IMR-90 (cell line): ENCODE measurements around the gene SNRPD2. TPM values are rescaled to one million over a fixed set of nuclear protein-coding genes. Genes with fewer than 3 reads are reported as not detected.

Source experiments
- ATAC-seq: fragments of 200-7000 bp; cut with Tn5 transposase; 2 replicates; pipeline ENCODE4 v1.9.1; 2020; ENCODE audit warnings: low read depth, mild to moderate bottlenecking, moderate library complexity
- BruUV-seq: library from RNA; stranded (reverse); fragments of 400-500 nt; replicated peaks from 2 replicates; lab custom pipeline; 2021; lab: Mats Ljungman, UMichigan
- CTCF ChIA-PET: fragments of 300-600 bp; formaldehyde crosslinking; extraction: SDS; loops from one replicate; lab custom pipeline; 2021; ENCODE audit warnings: antibody characterized with exemption; lab: Yijun Ruan, JAX
- POLR2A ChIA-PET: fragments of 300-600 bp; sonication (Branson Sonifier 250); formaldehyde crosslinking; loops from one replicate; lab custom pipeline; 2022; ENCODE audit warnings: antibody characterized with exemption; ENCODE audit not compliant: unreplicated experiment; lab: Charles Lee
- DNase-seq: peaks from one replicate; pipeline ENCODE4 v3.0.0; 2013
- H2AFZ ChIP-seq: replicated peaks from 2 replicates; pipeline ENCODE3; 2013; ENCODE audit warnings: low read length, mild to moderate bottlenecking; ENCODE audit not compliant: poor library complexity
- H2AK5ac ChIP-seq: 2 replicates; pipeline ENCODE4 v1.6.1; 2013; ENCODE audit warnings: low read depth, low read length, inconsistent platforms
- H2AK9ac ChIP-seq: replicated peaks from 2 replicates; pipeline ENCODE3; 2013; ENCODE audit warnings: mild to moderate bottlenecking, low read depth, low read length, moderate library complexity; ENCODE audit not compliant: poor library complexity
- H2BK120ac ChIP-seq: 2 replicates; pipeline ENCODE4 v1.6.1; 2013; ENCODE audit warnings: low read depth, low read length, inconsistent platforms
- H2BK15ac ChIP-seq: 3 replicates; pipeline ENCODE4 v1.6.1; 2013; ENCODE audit warnings: low read depth, low read length, inconsistent platforms
- H2BK20ac ChIP-seq: 2 replicates; pipeline ENCODE4 v1.6.1; 2013; ENCODE audit warnings: low read depth, mild to moderate bottlenecking, inconsistent platforms, low read length, moderate library complexity
- H2BK5ac ChIP-seq: 2 replicates; pipeline ENCODE4 v1.6.1; 2013; ENCODE audit warnings: mild to moderate bottlenecking, low read depth, low read length, inconsistent platforms; ENCODE audit not compliant: poor library complexity, severe bottlenecking
- H3K14ac ChIP-seq: replicated peaks from 2 replicates; pipeline ENCODE4 v1.6.1; 2013; ENCODE audit warnings: low read depth, low read length, inconsistent platforms
- H3K18ac ChIP-seq: 2 replicates; pipeline ENCODE4 v1.6.1; 2013; ENCODE audit warnings: low read depth, low read length, control low read depth
- H3K23ac ChIP-seq: 2 replicates; pipeline ENCODE4 v1.6.1; 2013; ENCODE audit warnings: low read depth, low read length, inconsistent platforms
- H3K27ac ChIP-seq: 2 replicates; pipeline ENCODE4 v1.5.1; 2013; ENCODE audit warnings: mild to moderate bottlenecking, control low read depth, low read length; ENCODE audit not compliant: insufficient read depth
- H3K27me3 ChIP-seq: 2 replicates; pipeline ENCODE4 v1.6.1; 2013; ENCODE audit warnings: low read length; ENCODE audit not compliant: control insufficient read depth, insufficient read depth
- H3K36me3 ChIP-seq: 2 replicates; pipeline ENCODE4 v1.6.1; 2013; ENCODE audit warnings: low read length, mixed read lengths; ENCODE audit not compliant: control insufficient read depth, insufficient read depth
- H3K4ac ChIP-seq: 2 replicates; pipeline ENCODE4 v1.6.1; 2013; ENCODE audit warnings: low read depth, low read length, inconsistent platforms
- H3K4me1 ChIP-seq: 2 replicates; pipeline ENCODE4 v1.6.1; 2013; ENCODE audit warnings: low read length, mixed read lengths; ENCODE audit not compliant: control insufficient read depth, insufficient read depth
- H3K4me2 ChIP-seq: 2 replicates; pipeline ENCODE4 v1.6.1; 2013; ENCODE audit warnings: low read depth, mild to moderate bottlenecking, control low read depth, low read length, moderate library complexity
- H3K4me3 ChIP-seq: 2 replicates; pipeline ENCODE4 v1.5.1; 2013; ENCODE audit warnings: low read depth, mild to moderate bottlenecking, control low read depth, low read length, moderate library complexity; ENCODE audit not compliant: insufficient read depth
- H3K56ac ChIP-seq: 2 replicates; pipeline ENCODE4 v1.6.1; 2013; ENCODE audit warnings: low read length, inconsistent platforms; ENCODE audit not compliant: insufficient read depth; ENCODE audit errors: extremely low read depth
- H3K79me1 ChIP-seq, 2 experiments: 2 replicates each; pipeline ENCODE4 v1.6.1; 2013; ENCODE audit warnings: low read length in 2 of 2, inconsistent platforms in 1 of 2, low read depth in 1 of 2
- H3K9ac ChIP-seq: 2 replicates; pipeline ENCODE4 v1.6.1; 2013; ENCODE audit warnings: low read depth, low read length, control low read depth
- H3K9me1 ChIP-seq: 2 replicates; pipeline ENCODE4 v1.6.1; 2013; ENCODE audit warnings: low read length, inconsistent platforms; ENCODE audit not compliant: insufficient read depth
- H3K9me3 ChIP-seq: 2 replicates; pipeline ENCODE4 v1.6.1; 2013; ENCODE audit warnings: low read length; ENCODE audit not compliant: control insufficient read depth, insufficient read depth
- H4K20me1 ChIP-seq: 2 replicates; pipeline ENCODE4 v1.6.1; 2013; ENCODE audit warnings: low read length, inconsistent platforms; ENCODE audit not compliant: insufficient read depth
- H4K5ac ChIP-seq: 2 replicates; pipeline ENCODE4 v1.6.1; 2013; ENCODE audit warnings: mild to moderate bottlenecking, low read depth, low read length, control low read depth
- H4K8ac ChIP-seq, 2 experiments: 2 replicates each; pipeline ENCODE4 v1.6.1; 2013; ENCODE audit warnings: low read depth in 2 of 2, low read length in 2 of 2, control low read depth in 1 of 2, inconsistent platforms in 1 of 2
- H4K91ac ChIP-seq: 2 replicates; pipeline ENCODE4 v1.6.1; 2013; ENCODE audit warnings: low read depth, low read length, inconsistent platforms; ENCODE audit not compliant: insufficient read depth
- CEBPB ChIP-seq: IDR thresholded peaks from 2 replicates; pipeline ENCODE4 v1.6.1; 2012; ENCODE audit warnings: low read depth, low read length, improper control_type of control experiment
- FOS ChIP-seq: fragments of 150-350 bp; IDR thresholded peaks from 2 replicates; pipeline ENCODE4 v1.6.1; 2016; ENCODE audit warnings: low read depth, low read length
- MXI1 ChIP-seq: IDR thresholded peaks from 2 replicates; pipeline ENCODE4 v1.6.1; 2012; ENCODE audit warnings: low read depth, mild to moderate bottlenecking, low read length, moderate library complexity, borderline replicate concordance
- POLR2A ChIP-seq: IDR thresholded peaks from 2 replicates; pipeline ENCODE4 v1.6.1; 2012; ENCODE audit warnings: mild to moderate bottlenecking, low read depth, low read length
- SMC3 ChIP-seq: fragments of 150-350 bp; IDR thresholded peaks from 2 replicates; pipeline ENCODE4 v1.6.1; 2016; ENCODE audit warnings: low read depth, mild to moderate bottlenecking, antibody characterized with exemption, low read length, moderate library complexity
- WGBS, 2 experiments: methylation state at CpG; one replicate each; pipeline versions ENCODE4 v1.1.5 to v1.1.7; 2013; ENCODE audit warnings: missing lambda C conversion rate in 2 of 2; ENCODE audit not compliant: insufficient read length in 1 of 2; ENCODE audit errors: extremely low coverage in 2 of 2; 5-methylcytosine and 5-hydroxymethylcytosine counted together
- dilution Hi-C: fragments of 300-500 bp; cut with HindIII; formaldehyde crosslinking; loops from one replicate; pipeline ENCODE4 v1.14.3; 2018; ENCODE audit warnings: low sequenced_read_pairs; ENCODE audit not compliant: unreplicated experiment
- in situ Hi-C: fragments of 300-500 bp; cut with MboI; formaldehyde crosslinking; loops from 3 replicates; pipeline ENCODE4 v1.14.3; 2019; ENCODE audit warnings: low sequenced_read_pairs, inconsistent platforms, mixed read lengths
- intact Hi-C: fragments of 100-400 bp; cut with micrococcal nuclease; formaldehyde crosslinking; loops from 2 replicates; pipeline ENCODE4 v1.10.0; 2022
- polyA plus RNA-seq, 3 experiments: library from polyadenylated mRNA; depleted of rRNA; stranded (reverse); fragments of >200 nt; gene quantifications; 2 replicates each; pipeline ENCODE4 v1.2.3, GENCODE V29; 2012; ENCODE audit warnings: low replicate concordance in 1 of 3
- total RNA-seq: library from RNA; depleted of rRNA; stranded (reverse); fragments of >200 nt; gene quantifications from 2 replicates; pipeline ENCODE4 v1.2.3, GENCODE V29; 2012

The SNRPD2 gene
- total and polyA plus RNA-seq, 2 of the 4 experiments (the other 2 are of a cell fraction) = 587 to 877 TPM

- Histone ChIP-seq H4K20me1 (no peaks in the 10 kb centered on the region; the same call in 1 of the 2 replicates), H3K56ac (no peak overlapping the region), H2AK5ac (no peak overlapping the region), H4K91ac (no peak overlapping the region), H3K36me3 (no peaks in the 10 kb centered on the region), H3K18ac (no peak overlapping the region), H3K4me3 (no peak overlapping the region), H3K9me1 (no peaks in the 10 kb centered on the region), H3K27me3 (peaks cover 19% of the 10 kb centered on the region), H2AFZ (no peak overlapping the region), H3K9me3 (no peaks in the 10 kb centered on the region), H2AK9ac (no peak overlapping the region), H3K14ac (no peak overlapping the region), H3K23ac (no peak overlapping the region), H2BK120ac (no peak overlapping the region), H4K8ac (no peak overlapping the region), H3K79me1 (no peaks in the 10 kb centered on the region), H3K9ac (no peak overlapping the region), H3K4me2 (no peak overlapping the region), H2BK20ac (no peak overlapping the region), H3K27ac (no peak overlapping the region), H2BK15ac (no peak overlapping the region), H4K5ac (no peak overlapping the region), H3K4me1 (no peaks in the 10 kb centered on the region), H3K4ac (no peak overlapping the region), H2BK5ac (no peak overlapping the region)
- intact Hi-C loops (no loop called here), in situ Hi-C loops (no loop called here), dilution Hi-C loops (no loop called here)
- DNase-seq (no peak), ATAC-seq (no peak)
- TF ChIP-seq MXI1 (no peak), POLR2A (no peak), SMC3 (no peak), CEBPB (no peak), FOS (no peak)
- WGBS, 2 experiments = no CpG with 5 or more reads among the region's 3 CpGs
- ChIA-PET POLR2A (no interaction called here), CTCF (no interaction called here)
- BruUV-seq = no TSS peak
Observed at GRCh38 chr19:45655073-45655472, 36.7 kb downstream of the SNRPD2 start.
